Endothelial cell of umbilical vein (primary cell): ENCODE data around the gene LBX2. TPM values are rescaled to one million over a fixed set of nuclear protein-coding genes. Genes with fewer than 3 reads are reported as not detected.

Source experiments
- BruUV-seq: library from RNA; stranded (reverse); fragments of 400-500 nt; replicated peaks from 2 replicates; lab custom pipeline; 2021; lab: Mats Ljungman, UMichigan
- CTCF ChIA-PET: fragments of 300-600, 350-600 bp; sonication (Branson Sonifier 250); formaldehyde crosslinking; loops from one replicate; lab custom pipeline; 2021; ENCODE audit warnings: antibody characterized with exemption, inconsistent platforms; lab: Charles Lee
- POLR2A ChIA-PET: fragments of 300-600, 350-600 bp; sonication (Branson Sonifier 250); formaldehyde crosslinking; loops from one replicate; lab custom pipeline; 2021; ENCODE audit warnings: antibody characterized with exemption, inconsistent platforms; lab: Charles Lee
- DNase-seq: peaks from one replicate; pipeline ENCODE4 v3.0.0-alpha.2; 2011; ENCODE audit warnings: low read depth, low spot score
- FAIRE-seq: peaks from 2 replicates; lab custom pipeline; 2011; peaks lifted over from hg19 to GRCh38; lab: Jason Lieb, UNC
- H2AFZ ChIP-seq: 2 replicates; pipeline ENCODE4 v1.6.0; 2012; ENCODE audit warnings: low read depth, low read length, control low read depth, inconsistent platforms
- H3K27ac ChIP-seq: 2 replicates; pipeline ENCODE4 v1.5.1; 2011; ENCODE audit warnings: low read depth, mild to moderate bottlenecking, control low read depth, low read length, moderate library complexity; ENCODE audit not compliant: insufficient read depth
- H3K27me3 ChIP-seq, 2 experiments: 2 replicates each; pipeline versions ENCODE4 v1.6.0 to v1.6.1; 2011; ENCODE audit warnings: low read length in 2 of 2, mixed read lengths in 1 of 2; ENCODE audit not compliant: control insufficient read depth in 2 of 2, insufficient read depth in 2 of 2
- H3K36me3 ChIP-seq, 2 experiments: 2 replicates in 1 of 2; 3 replicates in 1 of 2; pipeline ENCODE4 v1.5.1; 2011; ENCODE audit warnings: low read length in 2 of 2, mild to moderate bottlenecking in 1 of 2, moderate library complexity in 1 of 2; ENCODE audit not compliant: control insufficient read depth in 2 of 2, insufficient read depth in 2 of 2; ENCODE audit errors: extremely low read depth in 1 of 2
- H3K4me1 ChIP-seq: 3 replicates; pipeline ENCODE4 v1.5.1; 2011; ENCODE audit warnings: mild to moderate bottlenecking, low read length; ENCODE audit not compliant: control insufficient read depth, insufficient read depth; ENCODE audit errors: extremely low read depth
- H3K4me2 ChIP-seq: 2 replicates; pipeline ENCODE4 v1.6.1; 2011; ENCODE audit warnings: low read length, control low read depth, mixed read lengths; ENCODE audit not compliant: insufficient read depth
- H3K4me3 ChIP-seq, 3 experiments: fragments of 200-600 bp in 1 of 3; sonication (generic), shearing (Covaris generic) in 1 of 3; replicated peaks in 1 of 3; 2 replicates each; pipeline ENCODE4 v1.5.1; 2011 to 2016; ENCODE audit warnings: control low read depth in 3 of 3, low read length in 3 of 3, mild to moderate bottlenecking in 2 of 3, inconsistent platforms in 1 of 3, low read depth in 1 of 3, moderate library complexity in 1 of 3; ENCODE audit not compliant: insufficient read depth in 1 of 3
- H3K79me2 ChIP-seq: 2 replicates; pipeline ENCODE4 v1.6.0; 2012; ENCODE audit warnings: low read length, inconsistent platforms; ENCODE audit not compliant: control insufficient read depth, insufficient read depth
- H3K9ac ChIP-seq: replicated peaks from 2 replicates; pipeline ENCODE3; 2011; ENCODE audit warnings: low read length, control low read depth; ENCODE audit not compliant: insufficient read depth; ENCODE audit errors: extremely low read depth
- H3K9me1 ChIP-seq: replicated peaks from 3 replicates; pipeline ENCODE4 v1.6.0; 2011; ENCODE audit warnings: mild to moderate bottlenecking, low read length; ENCODE audit not compliant: control insufficient read depth, insufficient read depth; ENCODE audit errors: extremely low read depth
- H3K9me3 ChIP-seq: replicated peaks from 2 replicates; pipeline ENCODE4 v1.5.1; 2012; ENCODE audit warnings: low read length, inconsistent platforms; ENCODE audit not compliant: control insufficient read depth, insufficient read depth
- H4K20me1 ChIP-seq: replicated peaks from 2 replicates; pipeline ENCODE3; 2011; ENCODE audit warnings: mild to moderate bottlenecking, low read length; ENCODE audit not compliant: control insufficient read depth, insufficient read depth; ENCODE audit errors: extremely low read depth
- FOS ChIP-seq: IDR thresholded peaks from 2 replicates; pipeline ENCODE4 v1.6.1; 2011; ENCODE audit warnings: mild to moderate bottlenecking, low read length, moderate library complexity, borderline replicate concordance; ENCODE audit not compliant: insufficient read depth
- GATA2 ChIP-seq: IDR thresholded peaks from 2 replicates; pipeline ENCODE4 v1.7.0; 2011; ENCODE audit warnings: low read depth, mild to moderate bottlenecking, moderate library complexity, mixed read lengths, low read length; ENCODE audit not compliant: insufficient read length, insufficient read depth
- JUN ChIP-seq: IDR thresholded peaks from 2 replicates; pipeline ENCODE4 v1.6.1; 2011; ENCODE audit warnings: borderline replicate concordance, low read depth; ENCODE audit not compliant: insufficient read length, insufficient read depth
- MYC ChIP-seq: IDR thresholded peaks from one replicate; pipeline ENCODE4 v1.6.1; 2011; ENCODE audit warnings: mild to moderate bottlenecking, low read depth, low read length
- POLR2A ChIP-seq: IDR thresholded peaks from 2 replicates; pipeline ENCODE4 v1.6.1; 2012; ENCODE audit warnings: low read depth, mild to moderate bottlenecking, control low read depth, low read length
- POLR2AphosphoS5 ChIP-seq: IDR thresholded peaks from 2 replicates; pipeline ENCODE4 v1.6.1; 2012; ENCODE audit warnings: low read depth, mild to moderate bottlenecking, control low read depth, low read length, moderate library complexity; ENCODE audit not compliant: insufficient read depth
- dilution Hi-C: fragments of 300-500 bp; cut with MboI; formaldehyde crosslinking; loops from one replicate; pipeline ENCODE4 v1.15.0; 2019; ENCODE audit warnings: low sequenced_read_pairs; ENCODE audit not compliant: extremely low pct_ligation_motif_present
- intact Hi-C: fragments of 100-400 bp; cut with micrococcal nuclease; formaldehyde crosslinking; loops from one replicate; pipeline ENCODE4 v1.10.0; 2022
- polyA plus RNA-seq, 4 experiments: library from polyadenylated mRNA; depleted of rRNA in 3 of 4; stranded (reverse) in 3 of 4; unstranded in 1 of 4; fragments of >200 nt; gene quantifications; 2 replicates each; pipeline versions ENCODE4 v1.2.1 to v1.2.3, GENCODE V29; 2011 to 2012; ENCODE audit warnings: missing spikeins in 1 of 4
- total RNA-seq: library from RNA; stranded (reverse); gene quantifications from 2 replicates; pipeline ENCODE4 v1.2.3, GENCODE V29; 2021
- TF ChIP-seq, protein P1 (sequence below): IDR thresholded peaks from 2 replicates; pipeline ENCODE4 v1.6.1; 2011; ENCODE audit not compliant: insufficient read depth, insufficient read length

Gene LBX2
- total and polyA plus RNA-seq, 2 donors (not counting 3 experiments of a cell fraction or from before 2014, with no cell fraction given), result 2.8 to 3.8 TPM

DNA sequence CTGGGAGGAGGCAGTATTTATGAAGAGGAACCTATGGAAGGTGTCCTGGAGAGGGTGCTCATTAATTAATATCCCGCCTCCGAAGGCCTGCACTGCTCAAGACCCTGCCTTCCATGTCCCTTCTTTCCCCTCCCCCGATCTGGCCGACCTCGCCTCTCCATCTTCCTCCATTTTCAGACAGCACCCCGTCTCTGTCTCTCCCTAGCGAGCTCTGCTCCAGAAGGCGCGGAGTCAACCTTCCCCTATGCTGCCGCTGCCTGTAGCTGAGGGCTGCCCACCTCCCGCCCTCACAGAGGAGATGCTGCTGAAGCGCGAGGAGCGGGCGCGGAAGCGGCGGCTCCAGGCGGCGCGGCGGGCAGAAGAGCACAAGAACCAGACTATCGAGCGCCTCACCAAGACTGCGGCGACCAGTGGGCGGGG, 42.3 kb downstream of the LBX2 start:
- H3K4me3 ChIP-seq, result peak overlapping the region in 2 of 3 experiments; percentile 40 to 59
- H2AFZ ChIP-seq, result peak overlapping the region; percentile 59
- H3K79me2 ChIP-seq, result peaks cover 2% of the 10 kb centered on the region
- ChIA-PET CTCF (interaction anchor here (0.9 to 2.3 kb wide), 3 partner anchors 11 to 24 kb away, joined by 3 to 7 read pairs (median 3); no protein-coding TSS in a partner anchor), POLR2A (no interaction called here)
- DNase-seq (peak; percentile 52), FAIRE-seq (no peak)
- H3K27me3 ChIP-seq, result peaks cover 0 to 4% of the 10 kb centered on the region in 2 experiments
- dilution Hi-C loops (no loop called here), intact Hi-C loops (no loop called here)
- peak overlapping the region; percentile 58 for H3K4me2 ChIP-seq
- BruUV-seq, result no TSS peak
- H3K9ac ChIP-seq, result peak overlapping the region; percentile 6
- peaks cover 0 to 4% of the 10 kb centered on the region in 2 experiments for H3K36me3 ChIP-seq
- H4K20me1 ChIP-seq, result no peaks in the 10 kb centered on the region
- H3K4me1 ChIP-seq, result peaks cover 22% of the 10 kb centered on the region
- no peaks in the 10 kb centered on the region for H3K9me3 ChIP-seq
- no peak overlapping the region for H3K27ac ChIP-seq
- TF ChIP-seq POLR2AphosphoS5 (no peak), MYC (no peak), FOS (no peak)
- no peaks in the 10 kb centered on the region for H3K9me1 ChIP-seq

DNA sequence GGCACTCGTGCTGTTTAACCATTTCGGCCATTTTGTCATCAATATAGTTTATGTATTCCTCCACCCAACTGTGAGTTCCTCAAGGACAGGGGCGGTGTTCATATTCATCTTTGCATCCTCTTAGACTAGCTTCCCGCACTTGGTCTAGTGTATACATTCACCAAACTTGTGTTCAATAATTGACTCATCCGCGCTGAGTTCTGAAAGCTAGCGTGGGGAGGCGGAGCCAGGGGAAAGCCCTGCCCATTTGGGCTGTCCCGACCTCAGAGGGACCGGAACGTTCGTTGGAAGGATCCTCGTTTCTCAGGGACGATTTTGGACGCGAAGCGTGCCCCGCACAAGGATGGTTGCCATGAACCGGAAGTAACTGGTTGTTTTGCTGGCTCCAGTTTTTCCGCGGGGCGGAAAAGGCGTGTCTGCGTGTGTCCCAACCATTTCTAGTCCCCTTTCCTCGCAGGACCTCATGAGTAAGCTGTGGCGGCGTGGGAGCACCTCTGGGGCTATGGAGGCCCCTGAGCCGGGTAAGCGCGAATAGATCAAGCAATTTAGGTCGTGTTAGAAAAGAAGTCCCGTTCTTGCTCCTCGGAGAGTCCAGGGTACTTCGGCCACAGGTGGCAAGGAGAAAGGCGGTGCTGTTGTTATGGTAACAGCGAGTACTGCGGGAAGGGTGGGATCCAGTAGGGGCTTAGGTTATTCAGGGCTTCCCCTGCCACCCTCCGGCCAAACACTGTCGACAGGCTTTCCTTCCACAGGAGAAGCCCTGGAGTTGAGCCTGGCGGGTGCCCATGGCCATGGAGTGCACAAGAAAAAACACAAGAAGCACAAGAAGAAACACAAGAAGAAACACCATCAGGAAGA, 44.5 kb downstream of the LBX2 start, which contains the start of gene INO80B:
Gene INO80B, plus strand, starts transcription at position 434 of the 858 bp plus-strand sequence. Its CDS starts 30 bp downstream, at position 464.
- dilution Hi-C loops, result no loop called here
- TF ChIP-seq MYC, result no peak
- peak; percentile 52 for TF ChIP-seq POLR2AphosphoS5
- TF ChIP-seq POLR2A, result no peak
- TF ChIP-seq, protein P1, sequence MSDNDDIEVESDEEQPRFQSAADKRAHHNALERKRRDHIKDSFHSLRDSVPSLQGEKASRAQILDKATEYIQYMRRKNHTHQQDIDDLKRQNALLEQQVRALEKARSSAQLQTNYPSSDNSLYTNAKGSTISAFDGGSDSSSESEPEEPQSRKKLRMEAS, result peak; percentile 67
- TF ChIP-seq JUN, result no peak
- peak; percentile 51 for TF ChIP-seq FOS
- no peak for TF ChIP-seq GATA2
- CTCF ChIA-PET, result interaction anchor here (0.7 to 2.7 kb wide), 9 partner anchors 9 to 631 kb away, joined by 3 to 15 read pairs (median 3); partner anchors contain the start of genes CCDC142 and TTC31

More for the DNA sequence above, 44.5 kb downstream of the LBX2 start, which contains the start of gene INO80B:
- intact Hi-C loops, result loop anchor here (1.0 to 2.0 kb wide), 6 partner anchors 10 to 74 kb away; partner anchors contain the start of genes AUP1, C2orf81, HTRA2 and MOGS
- Histone ChIP-seq H3K27me3 (peaks cover 0 to 4% of the 10 kb centered on the region in 2 experiments), H3K4me3 (peak within 1 kb of the TSS; percentile 59 to 77 (median 69)), H3K36me3 (no peaks in the 10 kb centered on the region), H3K9ac (peak within 1 kb of the TSS; percentile 49), H3K27ac (no peak within 1 kb of the TSS), H3K4me1 (peaks cover 22% of the 10 kb centered on the region), H3K9me1 (no peaks in the 10 kb centered on the region), H3K9me3 (no peaks in the 10 kb centered on the region), H4K20me1 (no peaks in the 10 kb centered on the region), H3K79me2 (peaks cover 2% of the 10 kb centered on the region), H2AFZ (peak within 1 kb of the TSS; percentile 75), H3K4me2 (peak within 1 kb of the TSS; percentile 72)
- FAIRE-seq (peak; percentile 100), DNase-seq (peak; percentile 99)
- POLR2A ChIA-PET, result interaction anchor here (1.6 kb wide), 1 partner anchor 15 kb away, joined by 3 read pairs; no protein-coding TSS in a partner anchor
- TSS peak; percentile 16 for BruUV-seq
